Keratinocyte (primary cell): ENCODE results near the gene PITPNC1. TPM values are rescaled to one million over a fixed set of nuclear protein-coding genes. Genes with fewer than 3 reads are reported as not detected.

ENCODE experiments used
- DNase-seq: peaks from one replicate; pipeline ENCODE4 v3.0.0-alpha.2; 2011; ENCODE audit warnings: low read depth, missing footprints, low spot score
- FAIRE-seq: peaks from 2 replicates; lab custom pipeline; 2011; peaks lifted over from hg19 to GRCh38; lab: Jason Lieb, UNC
- H2AFZ ChIP-seq: 2 replicates; pipeline ENCODE4 v1.6.0; 2012; ENCODE audit warnings: low read length, control low read depth, inconsistent platforms; ENCODE audit not compliant: control insufficient read depth
- H3K27ac ChIP-seq: 2 replicates; pipeline ENCODE4 v1.5.1; 2011; ENCODE audit warnings: low read length; ENCODE audit not compliant: control insufficient read depth, insufficient read depth
- H3K27me3 ChIP-seq: 3 replicates; pipeline ENCODE4 v1.6.0; 2011; ENCODE audit warnings: low read length; ENCODE audit not compliant: control insufficient read depth, insufficient read depth; ENCODE audit errors: extremely low read depth
- H3K36me3 ChIP-seq, 2 experiments: 2 replicates in 1 of 2; 3 replicates in 1 of 2; pipeline ENCODE4 v1.5.1; 2011; ENCODE audit warnings: low read length in 2 of 2, mild to moderate bottlenecking in 1 of 2; ENCODE audit not compliant: control insufficient read depth in 2 of 2, insufficient read depth in 2 of 2; ENCODE audit errors: extremely low read depth in 1 of 2
- H3K4me1 ChIP-seq: 3 replicates; pipeline ENCODE4 v1.5.1; 2011; ENCODE audit warnings: low read length; ENCODE audit not compliant: control insufficient read depth, insufficient read depth; ENCODE audit errors: extremely low read depth
- H3K4me2 ChIP-seq: 3 replicates; pipeline ENCODE4 v1.6.0; 2011; ENCODE audit warnings: low read depth, low read length; ENCODE audit not compliant: control insufficient read depth, insufficient read depth; ENCODE audit errors: extremely low read depth
- H3K4me3 ChIP-seq, 3 experiments: fragments of 200-600 bp in 1 of 3; sonication (generic) in 1 of 3; 2 replicates in 2 of 3; 3 replicates in 1 of 3; pipeline ENCODE4 v1.5.1; 2011 to 2016; ENCODE audit warnings: low read length in 3 of 3, mild to moderate bottlenecking in 3 of 3, control low read depth in 2 of 3, inconsistent platforms in 1 of 3, low read depth in 1 of 3, mixed read lengths in 1 of 3, mixed run types in 1 of 3, moderate library complexity in 1 of 3; ENCODE audit not compliant: control insufficient read depth in 2 of 3, insufficient read depth in 2 of 3; ENCODE audit errors: extremely low read depth in 1 of 3
- H3K79me2 ChIP-seq: 2 replicates; pipeline ENCODE4 v1.6.0; 2012; ENCODE audit warnings: low read length; ENCODE audit not compliant: control insufficient read depth, insufficient read depth
- H3K9ac ChIP-seq: 3 replicates; pipeline ENCODE4 v1.6.0; 2011; ENCODE audit warnings: low read length; ENCODE audit not compliant: control insufficient read depth, insufficient read depth; ENCODE audit errors: extremely low read depth
- H3K9me1 ChIP-seq: 3 replicates; pipeline ENCODE4 v1.6.0; 2011; ENCODE audit warnings: low read length; ENCODE audit not compliant: control insufficient read depth, insufficient read depth; ENCODE audit errors: extremely low read depth
- H3K9me3 ChIP-seq: 2 replicates; pipeline ENCODE4 v1.5.1; 2012; ENCODE audit warnings: low read depth, low read length; ENCODE audit not compliant: control insufficient read depth
- H4K20me1 ChIP-seq: 3 replicates; pipeline ENCODE4 v1.6.0; 2011; ENCODE audit warnings: low read length; ENCODE audit not compliant: control insufficient read depth, insufficient read depth; ENCODE audit errors: extremely low read depth
- CTCF ChIP-seq, 3 experiments: IDR thresholded peaks in 1 of 3; conservative IDR thresholded peaks in 1 of 3; optimal IDR thresholded peaks in 1 of 3; 2 replicates in 2 of 3; 3 replicates in 1 of 3; pipeline versions ENCODE3 to v1.5.1; 2011; ENCODE audit warnings: low read length in 3 of 3, mild to moderate bottlenecking in 3 of 3, moderate library complexity in 2 of 3, control low read depth in 1 of 3, inconsistent platforms in 1 of 3; ENCODE audit not compliant: insufficient read depth in 2 of 3; ENCODE audit errors: extremely low read depth in 1 of 3
- EZH2 ChIP-seq: IDR thresholded peaks from one replicate; pipeline ENCODE4 v1.6.1; 2012; ENCODE audit warnings: inconsistent platforms, mild to moderate bottlenecking, low read length, moderate library complexity
- dilution Hi-C: fragments of 300-500 bp; cut with MboI; formaldehyde crosslinking; loops from one replicate; pipeline ENCODE4 v1.7.0; 2020; ENCODE audit warnings: low sequenced_read_pairs; ENCODE audit not compliant: extremely low pct_ligation_motif_present
- polyA plus RNA-seq, 5 experiments: library from polyadenylated mRNA; depleted of rRNA in 3 of 5; stranded (reverse) in 3 of 5; stranded (forward) in 1 of 5; unstranded in 1 of 5; fragments of >200 nt; gene quantifications; 1 replicate in 1 of 5; 2 replicates in 3 of 5; 3 replicates in 1 of 5; pipeline versions ENCODE4 v1.2.1 to v1.2.3, GENCODE V29; 2011 to 2012; ENCODE audit warnings: missing spikeins in 2 of 5, low read depth in 1 of 5, low replicate concordance in 1 of 5

Gene PITPNC1
- polyA plus RNA-seq, 1 donor (not counting 4 experiments of a cell fraction or from before 2014, with no cell fraction given) = 24.8 TPM

DNA sequence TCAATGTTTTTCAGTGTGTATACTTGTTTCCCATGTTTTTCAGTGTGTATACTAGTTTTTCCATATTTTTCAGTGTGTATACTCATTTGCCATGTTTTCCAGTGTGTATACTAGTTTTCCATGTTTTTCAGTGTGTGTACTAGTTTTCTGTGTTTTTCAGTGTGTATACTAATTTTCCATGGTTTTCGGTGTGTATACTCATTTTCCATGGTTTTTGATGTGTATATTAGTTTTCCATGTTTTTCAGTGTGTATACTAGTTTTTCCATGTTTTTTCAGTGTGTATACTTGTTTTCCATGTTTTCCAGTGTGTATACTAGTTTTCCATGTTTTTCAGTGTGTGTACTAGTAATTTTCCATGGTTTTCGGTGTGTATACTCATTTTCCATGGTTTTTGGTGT, 188.0 kb downstream of the PITPNC1 start:
- FAIRE-seq (no peak), DNase-seq (no peak)
- dilution Hi-C loops = no loop called here
- H3K9me3 ChIP-seq = no peaks in the 10 kb centered on the region
- H3K4me3 ChIP-seq = no peak overlapping the region
- no peak overlapping the region for H3K27ac ChIP-seq
- TF ChIP-seq EZH2 = no peak
- TF ChIP-seq CTCF (optimal IDR thresholded peaks at IDR 0.05 in 1 of 3, IDR thresholded peaks at IDR 0.05 in 1 of 3, conservative IDR thresholded peaks at IDR 0.05 in 1 of 3; ENCODE audit: extremely low read depth in 1 of 3, insufficient read depth in 2 of 3, low read length in 3 of 3) = no peak
- peaks cover 0 to 7% of the 10 kb centered on the region in 2 experiments for H3K36me3 ChIP-seq
- H2AFZ ChIP-seq = no peak overlapping the region
- H3K9me1 ChIP-seq = no peaks in the 10 kb centered on the region
- H3K4me1 ChIP-seq = no peaks in the 10 kb centered on the region
- no peaks in the 10 kb centered on the region for H3K27me3 ChIP-seq
- H3K79me2 ChIP-seq = no peaks in the 10 kb centered on the region
- no peak overlapping the region for H3K4me2 ChIP-seq
- no peak overlapping the region for H3K9ac ChIP-seq
- H4K20me1 ChIP-seq = no peaks in the 10 kb centered on the region

- dilution Hi-C loops = no loop called here
- no peak overlapping the region for H3K4me3 ChIP-seq
- H3K4me1 ChIP-seq = no peaks in the 10 kb centered on the region
- H3K4me2 ChIP-seq = no peak overlapping the region
- no peaks in the 10 kb centered on the region for H4K20me1 ChIP-seq
- TF ChIP-seq CTCF (optimal IDR thresholded peaks at IDR 0.05 in 1 of 3, IDR thresholded peaks at IDR 0.05 in 1 of 3, conservative IDR thresholded peaks at IDR 0.05 in 1 of 3; ENCODE audit: extremely low read depth in 1 of 3, insufficient read depth in 2 of 3, low read length in 3 of 3) (no peak), EZH2 (no peak)
- FAIRE-seq = peak; percentile 77
- H3K36me3 ChIP-seq = peaks cover 0 to 5% of the 10 kb centered on the region in 2 experiments
- H3K79me2 ChIP-seq = no peaks in the 10 kb centered on the region
- H3K9me3 ChIP-seq = no peaks in the 10 kb centered on the region
- no peak overlapping the region for H2AFZ ChIP-seq
- H3K9me1 ChIP-seq = no peaks in the 10 kb centered on the region
- no peak overlapping the region for H3K9ac ChIP-seq
- no peaks in the 10 kb centered on the region for H3K27me3 ChIP-seq
- no peak overlapping the region for H3K27ac ChIP-seq
- peak; percentile 25 for DNase-seq
Measured at GRCh38 chr17:67566656-67567055, 189.6 kb downstream of the PITPNC1 start.
